ENCODE data around the gene ARMC7. TPM values are rescaled to one million over a fixed set of nuclear protein-coding genes. Genes with fewer than 3 reads are reported as not detected.

Gene ARMC7
- total RNA-seq, 1 experiment from 2014 or later, result 48.7 TPM

Other genes with a start within 250 kb of the ARMC7 start
- gene FDXR, start 237.0 kb upstream of the ARMC7 start, total RNA-seq (2021; ENCODE audit: unreplicated experiment), result 21.8 TPM
- gene FADS6, start 216.3 kb upstream of the ARMC7 start, total RNA-seq (2021; ENCODE audit: unreplicated experiment), result not detected
- not detected for gene USH1G, start 186.7 kb upstream of the ARMC7 start, total RNA-seq (2021; ENCODE audit: unreplicated experiment)
- gene OTOP2, start 185.7 kb upstream of the ARMC7 start, total RNA-seq (2021; ENCODE audit: unreplicated experiment), result not detected
- not detected for gene OTOP3, start 174.1 kb upstream of the ARMC7 start, total RNA-seq (2021; ENCODE audit: unreplicated experiment)
- gene HID1, start 137.2 kb upstream of the ARMC7 start, total RNA-seq (2021; ENCODE audit: unreplicated experiment), result 10.9 TPM
- 32.0 TPM for gene CDR2L, start 122.3 kb upstream of the ARMC7 start, total RNA-seq (2021; ENCODE audit: unreplicated experiment)
- 55.2 TPM for gene MRPL58, start 97.3 kb upstream of the ARMC7 start, total RNA-seq (2021; ENCODE audit: unreplicated experiment)
- 413 TPM for gene ATP5PD, start 63.0 kb upstream of the ARMC7 start, total RNA-seq (2021; ENCODE audit: unreplicated experiment)
- 34.9 TPM for gene KCTD2, start 62.7 kb upstream of the ARMC7 start, total RNA-seq (2021; ENCODE audit: unreplicated experiment)
- 46.6 TPM for gene SLC16A5, start 22.0 kb upstream of the ARMC7 start, total RNA-seq (2021; ENCODE audit: unreplicated experiment)
- gene NT5C, start 21.8 kb downstream of the ARMC7 start, total RNA-seq (2021; ENCODE audit: unreplicated experiment), result 63.4 TPM
- gene JPT1, start 44.5 kb downstream of the ARMC7 start, total RNA-seq (2021; ENCODE audit: unreplicated experiment), result 448 TPM
- gene SUMO2, start 73.0 kb downstream of the ARMC7 start, total RNA-seq (2021; ENCODE audit: unreplicated experiment), result 616 TPM
- gene NUP85, start 95.7 kb downstream of the ARMC7 start, total RNA-seq (2021; ENCODE audit: unreplicated experiment), result 141 TPM
- gene GGA3, start 151.6 kb downstream of the ARMC7 start, total RNA-seq (2021; ENCODE audit: unreplicated experiment), result 61.6 TPM
- gene MRPS7, start 151.9 kb downstream of the ARMC7 start, total RNA-seq (2021; ENCODE audit: unreplicated experiment), result 85.0 TPM
- 34.4 TPM for gene MIF4GD, start 161.3 kb downstream of the ARMC7 start, total RNA-seq (2021; ENCODE audit: unreplicated experiment)
- 29.0 TPM for gene SLC25A19, start 179.5 kb downstream of the ARMC7 start, total RNA-seq (2021; ENCODE audit: unreplicated experiment)